ENCODE data around the gene ESPN.

DNA sequence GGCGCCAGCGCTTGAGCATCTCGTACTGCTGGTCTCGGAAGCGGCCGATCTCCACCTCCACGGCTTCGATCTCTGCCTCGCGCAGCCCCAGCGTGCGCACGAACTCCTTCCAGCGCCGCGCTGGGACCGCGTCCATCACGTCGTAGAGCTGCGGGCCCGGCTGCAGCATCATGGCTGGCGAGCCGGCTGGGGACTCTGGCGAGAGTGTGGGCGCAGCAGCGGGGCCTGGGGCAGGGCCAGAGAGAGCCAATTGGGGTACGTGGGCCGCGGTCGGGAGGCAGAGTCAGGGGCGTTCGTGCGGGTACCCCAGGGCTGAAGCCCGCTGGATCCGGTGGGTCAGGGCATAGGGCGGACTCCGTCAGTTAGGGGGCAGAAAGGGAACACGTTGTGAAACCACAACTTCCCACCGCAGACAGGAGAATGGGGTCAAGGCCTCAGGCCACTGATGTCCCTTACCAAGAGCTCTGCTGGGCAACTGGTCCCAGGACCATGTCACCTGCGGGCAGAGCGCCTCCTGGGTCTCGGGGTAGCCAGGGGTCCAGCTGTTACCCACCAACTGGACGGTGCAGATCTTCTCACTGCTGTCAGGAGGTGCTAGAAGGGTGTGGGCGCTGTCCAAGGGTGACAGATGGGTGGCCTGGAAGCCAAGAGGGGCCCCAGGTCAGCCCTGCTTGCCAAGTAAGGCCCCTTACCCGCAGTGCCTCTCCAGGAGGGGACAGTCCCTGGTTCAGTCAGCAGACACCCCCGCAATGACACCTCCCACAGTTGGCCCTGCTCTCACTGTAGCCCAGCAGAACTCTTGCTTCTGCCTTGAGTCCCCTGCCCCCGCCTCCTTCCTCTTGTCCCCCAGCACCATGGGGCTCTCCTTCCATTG, 37.2 kb downstream of the ESPN start:
- TF ChIP-seq POLR2AphosphoS5 (IDR thresholded peaks at IDR 0.05) = no peak
- TF ChIP-seq, protein P1, sequence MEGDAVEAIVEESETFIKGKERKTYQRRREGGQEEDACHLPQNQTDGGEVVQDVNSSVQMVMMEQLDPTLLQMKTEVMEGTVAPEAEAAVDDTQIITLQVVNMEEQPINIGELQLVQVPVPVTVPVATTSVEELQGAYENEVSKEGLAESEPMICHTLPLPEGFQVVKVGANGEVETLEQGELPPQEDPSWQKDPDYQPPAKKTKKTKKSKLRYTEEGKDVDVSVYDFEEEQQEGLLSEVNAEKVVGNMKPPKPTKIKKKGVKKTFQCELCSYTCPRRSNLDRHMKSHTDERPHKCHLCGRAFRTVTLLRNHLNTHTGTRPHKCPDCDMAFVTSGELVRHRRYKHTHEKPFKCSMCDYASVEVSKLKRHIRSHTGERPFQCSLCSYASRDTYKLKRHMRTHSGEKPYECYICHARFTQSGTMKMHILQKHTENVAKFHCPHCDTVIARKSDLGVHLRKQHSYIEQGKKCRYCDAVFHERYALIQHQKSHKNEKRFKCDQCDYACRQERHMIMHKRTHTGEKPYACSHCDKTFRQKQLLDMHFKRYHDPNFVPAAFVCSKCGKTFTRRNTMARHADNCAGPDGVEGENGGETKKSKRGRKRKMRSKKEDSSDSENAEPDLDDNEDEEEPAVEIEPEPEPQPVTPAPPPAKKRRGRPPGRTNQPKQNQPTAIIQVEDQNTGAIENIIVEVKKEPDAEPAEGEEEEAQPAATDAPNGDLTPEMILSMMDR (IDR thresholded peaks at IDR 0.05) = no peak
- no peak for TF ChIP-seq POLR2A (IDR thresholded peaks at IDR 0.05)

Data from transverse colon (tissue), 4 donors.